GM12878 (cell line): ENCODE measurements around the gene GNA15. TPM values are rescaled to one million over a fixed set of nuclear protein-coding genes. Genes with fewer than 3 reads are reported as not detected.

Experiments
- ATAC-seq: fragments of 200-7000 bp; cut with Tn5 transposase; 3 replicates; pipeline ENCODE4 v1.9.1; 2020; ENCODE audit warnings: mild to moderate bottlenecking, moderate library complexity
- BruUV-seq: library from RNA; stranded (reverse); fragments of 400-500 nt; replicated peaks from 2 replicates; lab custom pipeline; 2021; lab: Mats Ljungman, UMichigan
- CTCF ChIA-PET: fragments of 300-600 bp; sonication (Branson Sonifier 250); formaldehyde crosslinking; extraction: SDS; loops from one replicate; lab custom pipeline; 2021; ENCODE audit warnings: inconsistent platforms; lab: Yijun Ruan, JAX
- POLR2A ChIA-PET: fragments of 350-600 bp; formaldehyde crosslinking; extraction: SDS; loops from one replicate; lab custom pipeline; 2021; ENCODE audit warnings: inconsistent platforms; lab: Charles Lee
- RAD21 ChIA-PET: fragments of 300-600 bp; sonication (Branson Sonifier 250); formaldehyde crosslinking; loops from one replicate; lab custom pipeline; 2023; ENCODE audit warnings: antibody characterized with exemption; ENCODE audit not compliant: unreplicated experiment; lab: Charles Lee
- SMC1A ChIA-PET: fragments of 300-600 bp; sonication (Branson Sonifier 250); formaldehyde crosslinking; loops from one replicate; lab custom pipeline; 2023; ENCODE audit not compliant: unreplicated experiment, uncharacterized antibody; lab: Charles Lee
- DNase-seq: peaks from one replicate; pipeline ENCODE4 v3.0.0-alpha.2; 2011; ENCODE audit warnings: low read depth, low spot score
- FAIRE-seq: peaks from 3 replicates; lab custom pipeline; 2011; peaks lifted over from hg19 to GRCh38; lab: Jason Lieb, UNC
- H2AFZ ChIP-seq: 2 replicates; pipeline ENCODE4 v1.6.0; 2011; ENCODE audit warnings: low read depth, low read length, control low read depth; ENCODE audit not compliant: control insufficient read depth
- H3K27ac ChIP-seq: 2 replicates; pipeline ENCODE4 v1.5.1; 2011; ENCODE audit warnings: control low read depth; ENCODE audit not compliant: control insufficient read depth, insufficient read depth
- H3K27me3 ChIP-seq, 2 experiments: replicated peaks in 1 of 2; 2 replicates each; pipeline versions ENCODE4 v1.6.0 to v1.6.1; 2011; ENCODE audit warnings: low read length in 1 of 2; ENCODE audit not compliant: control insufficient read depth in 2 of 2, insufficient read depth in 2 of 2
- H3K36me3 ChIP-seq, 2 experiments: 2 replicates each; pipeline ENCODE4 v1.5.1; 2011; ENCODE audit warnings: low read length in 1 of 2; ENCODE audit not compliant: control insufficient read depth in 2 of 2, insufficient read depth in 2 of 2
- H3K4me1 ChIP-seq: 2 replicates; pipeline ENCODE4 v1.6.1; 2011; ENCODE audit warnings: mild to moderate bottlenecking, low read length, moderate library complexity, mixed read lengths; ENCODE audit not compliant: control insufficient read depth, insufficient read depth
- H3K4me2 ChIP-seq: 2 replicates; pipeline ENCODE4 v1.6.0; 2011; ENCODE audit warnings: control low read depth; ENCODE audit not compliant: control insufficient read depth, insufficient read depth
- H3K4me3 ChIP-seq: fragments of 200-600 bp; sonication (generic); 2 replicates; pipeline ENCODE4 v1.5.1; 2016
- H3K79me2 ChIP-seq: 2 replicates; pipeline ENCODE4 v1.6.0; 2011; ENCODE audit warnings: low read length; ENCODE audit not compliant: control insufficient read depth, insufficient read depth
- H3K9ac ChIP-seq: 2 replicates; pipeline ENCODE4 v1.8.0; 2011; ENCODE audit warnings: low read length, control low read depth, mixed read lengths; ENCODE audit not compliant: control insufficient read depth, insufficient read depth
- H3K9me3 ChIP-seq: replicated peaks from 3 replicates; pipeline ENCODE4 v1.5.1; 2011; ENCODE audit warnings: mild to moderate bottlenecking, low read length; ENCODE audit not compliant: control insufficient read depth, insufficient read depth
- H4K20me1 ChIP-seq: 2 replicates; pipeline ENCODE4 v1.6.0; 2011; ENCODE audit not compliant: control insufficient read depth, insufficient read depth
- NFYA ChIP-seq: IDR thresholded peaks from 2 replicates; pipeline ENCODE4 v1.6.1; 2011; ENCODE audit warnings: low read depth, mild to moderate bottlenecking, low read length, improper control_type of control experiment, borderline replicate concordance
- SMARCA5 ChIP-seq: fragments of 450-650 bp; IDR thresholded peaks from 2 replicates; pipeline ENCODE4 v1.6.1; 2017; ENCODE audit warnings: mild to moderate bottlenecking
- ZBTB4 ChIP-seq: fragments of 450-650 bp; formaldehyde crosslinking; IDR thresholded peaks from 2 replicates; pipeline ENCODE4 v1.4.0; 2022; ENCODE audit warnings: mild to moderate bottlenecking, moderate library complexity
- ZNF217 ChIP-seq: fragments of 450-650 bp; IDR thresholded peaks from 2 replicates; pipeline ENCODE4 v1.6.1; 2017; ENCODE audit warnings: antibody characterized with exemption, mild to moderate bottlenecking
- WGBS: methylation state at CpG from one replicate; pipeline ENCODE4 v1.1.6; 2016; ENCODE audit warnings: low lambda C conversion rate; ENCODE audit not compliant: insufficient replicate concordance, insufficient coverage; ENCODE audit errors: missing lambda C conversion rate; 5-methylcytosine and 5-hydroxymethylcytosine counted together
- in situ Hi-C: fragments of 300-500 bp; cut with MboI; formaldehyde crosslinking; loops from 9 replicates; pipeline ENCODE4 v1.14.3; 2018; ENCODE audit warnings: mixed read lengths
- intact Hi-C: fragments of 100-400 bp; cut with micrococcal nuclease; formaldehyde crosslinking; loops from one replicate; pipeline ENCODE4 v1.14.2; 2022; ENCODE audit not compliant: unreplicated experiment
- polyA plus RNA-seq, 11 experiments: library from polyadenylated mRNA; depleted of rRNA in 4 of 11; unstranded in 6 of 11; stranded (reverse) in 5 of 11; fragments of >200 nt; fragmentation: Nextera tagmentation in 4 of 11; fragmentation: Illumina TruSeq in 1 of 11; extraction: Ambion mirVana in 4 of 11; extraction: Trizol in 1 of 11; gene quantifications; 1 replicate in 1 of 11; 2 replicates in 10 of 11; pipeline versions ENCODE4 v1.2.1 to v1.2.3, GENCODE V29; 2011 to 2016; ENCODE audit warnings: inconsistent platforms in 2 of 11, missing spikeins in 2 of 11, low read depth in 1 of 11
- total RNA-seq, 4 experiments: library from RNA; depleted of rRNA in 3 of 4; stranded (reverse); fragments of >200 nt in 3 of 4; fragmentation: Illumina TruSeq in 1 of 4; extraction: Trizol in 1 of 4; gene quantifications; 2 replicates each; pipeline versions ENCODE4 v1.2.1 to v1.2.3, GENCODE V29; 2013 to 2021

GNA15 gene
- total and polyA plus RNA-seq, 10 of the 15 experiments (the other 5 are each of a cell fraction or from before 2014, with no cell fraction given): 0.42 to 18.0 (median 9.4) TPM

GRCh38 chr19:3183721-3184641, 48.1 kb downstream of the GNA15 start:
- ATAC-seq: no peak

More at GRCh38 chr19:3183721-3184641, 48.1 kb downstream of the GNA15 start:
- RAD21 ChIA-PET: interaction anchor here (0.5 to 1.1 kb wide), 6 partner anchors 39 to 803 kb away, joined by 3 to 4 read pairs (median 3); no protein-coding TSS in a partner anchor
- TF ChIP-seq ZNF217: peak; percentile 58; the same call in 1 of the 2 replicates
- peak; percentile 86; the same call in 1 of the 2 replicates for TF ChIP-seq SMARCA5
- no peak for TF ChIP-seq ZBTB4 (CRISPR knock-in tag)
- TF ChIP-seq NFYA: no peak
- Histone ChIP-seq H3K4me2 (peak overlapping the region; percentile 82; the same call in 1 of the 2 replicates), H3K9me3 (no peaks in the 10 kb centered on the region), H3K27ac (no peak overlapping the region), H3K9ac (no peak overlapping the region), H3K4me3 (no peak overlapping the region), H3K4me1 (peaks cover 14% of the 10 kb centered on the region), H3K79me2 (peaks cover 64% of the 10 kb centered on the region), H3K36me3 (no peaks in the 10 kb centered on the region), H2AFZ (no peak overlapping the region), H4K20me1 (no peaks in the 10 kb centered on the region; the same call in 1 of the 2 replicates), H3K27me3 (no peaks in the 10 kb centered on the region)
- no TSS peak for BruUV-seq
- CTCF ChIA-PET: interaction anchor here (0.9 to 1.2 kb wide), 2 partner anchors 55 to 233 kb away, joined by 3 to 4 read pairs; no protein-coding TSS in a partner anchor
- SMC1A ChIA-PET: no interaction called here
- no peak for DNase-seq
- FAIRE-seq: no peak
- intact Hi-C loops (no loop called here), in situ Hi-C loops (no loop called here)
- POLR2A ChIA-PET: no interaction called here
- 65% methylated on average over 13 of the region's 13 CpGs for WGBS
